HepG2 (cell line): ENCODE results near the gene PSMB3. TPM values are rescaled to one million over a fixed set of nuclear protein-coding genes. Genes with fewer than 3 reads are reported as not detected.
A peak's percentile ranks its signal among the peaks of the same experiment; 100 is the strongest.

Experiments
- ATRX ChIP-seq: sonication (generic); formaldehyde crosslinking; IDR thresholded peaks from 2 replicates; pipeline ENCODE4 v1.4.0; 2020; ENCODE audit warnings: missing genetic modification reagents, borderline replicate concordance
- CC2D1A ChIP-seq: sonication (generic); formaldehyde crosslinking; IDR thresholded peaks from 2 replicates; pipeline ENCODE4 v1.8.1; 2023; ENCODE audit warnings: mild to moderate bottlenecking, missing genetic modification reagents
- DDIT3 ChIP-seq: sonication (generic); formaldehyde crosslinking; IDR thresholded peaks from 2 replicates; pipeline ENCODE4 v1.4.0; 2020; ENCODE audit warnings: mild to moderate bottlenecking, missing genetic modification reagents
- EP300 ChIP-seq, 3 experiments: sonication (generic) in 1 of 3; formaldehyde crosslinking in 1 of 3; IDR thresholded peaks; 2 replicates each; pipeline versions ENCODE4 v1.5.1 to v1.6.1; 2011 to 2020; ENCODE audit warnings: low read depth in 2 of 3, low read length in 2 of 3, borderline replicate concordance in 1 of 3, improper control_type of control experiment in 1 of 3, mild to moderate bottlenecking in 1 of 3, missing genetic modification reagents in 1 of 3, moderate library complexity in 1 of 3
- GATAD1 ChIP-seq: IDR thresholded peaks from 2 replicates; pipeline ENCODE4 v1.6.1; 2016; ENCODE audit warnings: missing genetic modification reagents, missing compliant biosample characterization
- GATAD2A ChIP-seq: IDR thresholded peaks from 2 replicates; pipeline ENCODE4 v1.6.1; 2016
- GLI4 ChIP-seq: sonication (generic); formaldehyde crosslinking; IDR thresholded peaks from 2 replicates; pipeline ENCODE4 v1.5.1; 2020; ENCODE audit warnings: missing genetic modification reagents, mild to moderate bottlenecking, moderate library complexity, borderline replicate concordance
- HOXA5 ChIP-seq: sonication (generic); formaldehyde crosslinking; IDR thresholded peaks from 2 replicates; pipeline ENCODE4 v1.4.0; 2020; ENCODE audit warnings: missing genetic modification reagents
- PAF1 ChIP-seq: IDR thresholded peaks from 2 replicates; pipeline ENCODE4 v1.6.1; 2016; ENCODE audit warnings: missing genetic modification reagents, missing compliant biosample characterization
- PHF20 ChIP-seq: sonication (generic); formaldehyde crosslinking; IDR thresholded peaks from 2 replicates; pipeline ENCODE4 v1.5.0; 2020; ENCODE audit warnings: mild to moderate bottlenecking, missing genetic modification reagents
- POLR2AphosphoS2 ChIP-seq: IDR thresholded peaks from 2 replicates; pipeline ENCODE4 v1.6.1; 2011; ENCODE audit warnings: low read depth, low read length, improper control_type of control experiment
- PRMT3 ChIP-seq: sonication (generic); formaldehyde crosslinking; IDR thresholded peaks from 2 replicates; pipeline ENCODE4 v1.8.1; 2022; ENCODE audit warnings: low read depth, mild to moderate bottlenecking, moderate library complexity, missing genetic modification reagents, borderline replicate concordance
- SOX6 ChIP-seq, 2 experiments: fragments of 450-650 bp in 1 of 2; sonication (generic) in 1 of 2; formaldehyde crosslinking in 1 of 2; IDR thresholded peaks; 2 replicates each; pipeline versions ENCODE4 v1.4.0 to v1.6.1; 2017 to 2020; ENCODE audit warnings: antibody characterized with exemption in 1 of 2, mild to moderate bottlenecking in 1 of 2, missing genetic modification reagents in 1 of 2
- SPEN ChIP-seq: sonication (generic); formaldehyde crosslinking; IDR thresholded peaks from 2 replicates; pipeline ENCODE4 v1.5.1; 2020; ENCODE audit warnings: low read depth, mild to moderate bottlenecking, missing genetic modification reagents
- TBX3 ChIP-seq: fragments of 450-650 bp; IDR thresholded peaks from 2 replicates; pipeline ENCODE4 v1.6.1; 2017; ENCODE audit warnings: antibody characterized with exemption, mild to moderate bottlenecking, inconsistent platforms, borderline replicate concordance
- TEAD2 ChIP-seq: sonication (generic); formaldehyde crosslinking; IDR thresholded peaks from 2 replicates; pipeline ENCODE4 v1.9.0; 2021; ENCODE audit warnings: missing genetic modification reagents
- ZNF432 ChIP-seq: sonication (generic); formaldehyde crosslinking; IDR thresholded peaks from 2 replicates; pipeline ENCODE4 v1.5.0; 2020; ENCODE audit warnings: missing genetic modification reagents, mild to moderate bottlenecking, borderline replicate concordance
- ZNF510 ChIP-seq: sonication (generic); formaldehyde crosslinking; IDR thresholded peaks from 2 replicates; pipeline ENCODE4 v1.4.0; 2020; ENCODE audit warnings: low read depth, mild to moderate bottlenecking, missing genetic modification reagents
- ZNF672 ChIP-seq: sonication (generic); formaldehyde crosslinking; IDR thresholded peaks from 2 replicates; pipeline ENCODE4 v1.8.1; 2022; ENCODE audit warnings: missing genetic modification reagents
- ZNF784 ChIP-seq: sonication (generic); formaldehyde crosslinking; IDR thresholded peaks from 2 replicates; pipeline ENCODE4 v1.5.1; 2020; ENCODE audit warnings: missing genetic modification reagents, mild to moderate bottlenecking, borderline replicate concordance
- polyA plus RNA-seq, 8 experiments: library from polyadenylated mRNA; depleted of rRNA in 3 of 8; stranded (reverse) in 7 of 8; unstranded in 1 of 8; fragments of >200 nt; fragmentation: Illumina TruSeq in 4 of 8; extraction: Trizol in 4 of 8; gene quantifications; 2 replicates each; pipeline versions ENCODE4 v1.2.1 to v1.2.3, GENCODE V29; 2011 to 2016; ENCODE audit warnings: low read depth in 4 of 8, missing spikeins in 1 of 8, mixed read lengths in 1 of 8; ENCODE audit not compliant: insufficient read depth in 1 of 8
- total RNA-seq, 5 experiments: library from RNA; depleted of rRNA; stranded (reverse); fragments of >200 nt; fragmentation: Illumina TruSeq; extraction: Trizol; gene quantifications; 2 replicates each; pipeline ENCODE4 v1.2.3, GENCODE V29; 2016; ENCODE audit warnings: low read depth in 1 of 5
- TF ChIP-seq, protein P1 (sequence below): sonication (generic); formaldehyde crosslinking; IDR thresholded peaks from 2 replicates; pipeline ENCODE4 v1.4.0; 2020; ENCODE audit warnings: missing genetic modification reagents, borderline replicate concordance
- TF ChIP-seq, protein P2 (sequence below): sonication (generic); formaldehyde crosslinking; IDR thresholded peaks from 2 replicates; pipeline ENCODE4 v1.5.0; 2020; ENCODE audit warnings: missing genetic modification reagents, mild to moderate bottlenecking, borderline replicate concordance

PSMB3 gene
- total and polyA plus RNA-seq, 2 of the 13 experiments (the other 11 are each of a cell fraction or from before 2014, with no cell fraction given), result 366 to 517 TPM

DNA sequence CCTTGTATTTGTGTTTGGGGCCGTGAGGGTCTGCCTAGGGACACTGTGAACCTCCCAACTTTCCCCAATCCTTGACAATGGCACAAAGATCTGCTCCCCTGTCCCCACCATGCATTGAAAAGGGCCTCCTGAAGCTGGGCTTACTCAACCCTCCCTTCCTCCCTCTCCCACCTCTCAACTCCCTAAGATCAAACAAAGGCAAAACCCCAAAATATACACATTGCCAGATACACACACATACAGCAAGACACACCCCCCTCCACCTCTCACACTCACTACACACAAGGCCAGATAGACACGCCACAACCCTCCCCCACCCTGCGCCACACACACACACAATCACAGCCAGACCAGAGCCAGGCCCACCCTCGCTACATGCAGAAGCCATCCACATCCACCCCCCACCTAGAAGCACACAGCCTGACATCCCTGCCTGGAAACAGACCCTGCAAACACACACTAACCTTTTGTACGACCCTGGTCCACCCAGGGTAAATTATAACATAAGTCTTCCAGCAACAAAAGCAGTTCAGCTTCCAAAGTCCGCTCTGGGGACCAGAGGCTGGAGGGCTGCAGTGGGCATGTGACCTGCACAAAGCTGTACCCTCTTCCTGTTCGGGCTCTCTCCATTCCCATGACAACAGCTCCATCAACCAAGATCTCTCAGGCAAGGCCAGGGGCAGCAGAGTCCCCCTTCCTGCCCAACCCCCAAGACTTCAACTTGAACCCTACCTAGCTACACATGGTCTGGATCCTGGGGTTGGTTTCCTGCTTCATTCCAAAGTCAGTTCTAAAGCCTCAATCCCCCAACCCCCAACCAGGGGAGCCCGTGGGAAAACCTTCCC is 6.3 kb upstream of the PSMB3 start (continued):
- TF ChIP-seq, protein P1, sequence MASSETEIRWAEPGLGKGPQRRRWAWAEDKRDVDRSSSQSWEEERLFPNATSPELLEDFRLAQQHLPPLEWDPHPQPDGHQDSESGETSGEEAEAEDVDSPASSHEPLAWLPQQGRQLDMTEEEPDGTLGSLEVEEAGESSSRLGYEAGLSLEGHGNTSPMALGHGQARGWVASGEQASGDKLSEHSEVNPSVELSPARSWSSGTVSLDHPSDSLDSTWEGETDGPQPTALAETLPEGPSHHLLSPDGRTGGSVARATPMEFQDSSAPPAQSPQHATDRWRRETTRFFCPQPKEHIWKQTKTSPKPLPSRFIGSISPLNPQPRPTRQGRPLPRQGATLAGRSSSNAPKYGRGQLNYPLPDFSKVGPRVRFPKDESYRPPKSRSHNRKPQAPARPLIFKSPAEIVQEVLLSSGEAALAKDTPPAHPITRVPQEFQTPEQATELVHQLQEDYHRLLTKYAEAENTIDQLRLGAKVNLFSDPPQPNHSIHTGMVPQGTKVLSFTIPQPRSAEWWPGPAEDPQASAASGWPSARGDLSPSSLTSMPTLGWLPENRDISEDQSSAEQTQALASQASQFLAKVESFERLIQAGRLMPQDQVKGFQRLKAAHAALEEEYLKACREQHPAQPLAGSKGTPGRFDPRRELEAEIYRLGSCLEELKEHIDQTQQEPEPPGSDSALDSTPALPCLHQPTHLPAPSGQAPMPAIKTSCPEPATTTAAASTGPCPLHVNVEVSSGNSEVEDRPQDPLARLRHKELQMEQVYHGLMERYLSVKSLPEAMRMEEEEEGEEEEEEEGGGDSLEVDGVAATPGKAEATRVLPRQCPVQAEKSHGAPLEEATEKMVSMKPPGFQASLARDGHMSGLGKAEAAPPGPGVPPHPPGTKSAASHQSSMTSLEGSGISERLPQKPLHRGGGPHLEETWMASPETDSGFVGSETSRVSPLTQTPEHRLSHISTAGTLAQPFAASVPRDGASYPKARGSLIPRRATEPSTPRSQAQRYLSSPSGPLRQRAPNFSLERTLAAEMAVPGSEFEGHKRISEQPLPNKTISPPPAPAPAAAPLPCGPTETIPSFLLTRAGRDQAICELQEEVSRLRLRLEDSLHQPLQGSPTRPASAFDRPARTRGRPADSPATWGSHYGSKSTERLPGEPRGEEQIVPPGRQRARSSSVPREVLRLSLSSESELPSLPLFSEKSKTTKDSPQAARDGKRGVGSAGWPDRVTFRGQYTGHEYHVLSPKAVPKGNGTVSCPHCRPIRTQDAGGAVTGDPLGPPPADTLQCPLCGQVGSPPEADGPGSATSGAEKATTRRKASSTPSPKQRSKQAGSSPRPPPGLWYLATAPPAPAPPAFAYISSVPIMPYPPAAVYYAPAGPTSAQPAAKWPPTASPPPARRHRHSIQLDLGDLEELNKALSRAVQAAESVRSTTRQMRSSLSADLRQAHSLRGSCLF, result no peak
- TF ChIP-seq ZNF510 (CRISPR knock-in tag) (no peak), TEAD2 (no peak), ZNF784 (CRISPR knock-in tag) (no peak), GLI4 (peak; percentile 44; the same call in 1 of the 2 replicates), PRMT3 (CRISPR knock-in tag) (no peak), PHF20 (CRISPR knock-in tag) (no peak), EP300 (IDR thresholded peaks at IDR 0.05; ENCODE audit: low read depth in 2 of 2, low read length in 2 of 2) (peak in 1 of 2 experiments; percentile 65; a peak in 1 of 4 replicates), EP300 (CRISPR knock-in tag; IDR thresholded peaks at IDR 0.05; ENCODE audit: borderline replicate concordance) (peak; percentile 56; the same call in 1 of the 2 replicates), DDIT3 (CRISPR knock-in tag) (no peak), ZNF672 (CRISPR knock-in tag) (no peak), POLR2AphosphoS2 (no peak), GATAD1 (peak; percentile 66; the same call in 1 of the 2 replicates), ZNF432 (no peak), TBX3 (no peak), PAF1 (CRISPR knock-in tag) (no peak), CC2D1A (no peak), ATRX (CRISPR knock-in tag) (no peak), GATAD2A (CRISPR knock-in tag) (peak; percentile 74), HOXA5 (CRISPR knock-in tag) (peak; percentile 19; the same call in 1 of the 2 replicates), SPEN (CRISPR knock-in tag) (peak; percentile 67), SOX6 (IDR thresholded peaks at IDR 0.05) (no peak), SOX6 (CRISPR knock-in tag; IDR thresholded peaks at IDR 0.05) (peak; percentile 94)
- TF ChIP-seq, protein P2, sequence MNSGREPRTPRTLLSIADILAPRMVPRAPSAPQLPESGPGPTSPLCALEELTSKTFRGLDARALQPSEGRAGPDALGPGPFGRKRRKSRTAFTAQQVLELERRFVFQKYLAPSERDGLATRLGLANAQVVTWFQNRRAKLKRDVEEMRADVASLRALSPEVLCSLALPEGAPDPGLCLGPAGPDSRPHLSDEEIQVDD (CRISPR knock-in tag), result no peak
